Brain microvascular endothelial cell (primary cell): ENCODE data around the gene DYSF.
A peak's percentile ranks its signal among the peaks of the same experiment; 100 is the strongest.

Source experiments
- DNase-seq: peaks from one replicate; pipeline ENCODE4 v3.0.0-alpha.2; 2020
- H3K27ac ChIP-seq: fragments of 250-450 bp; sonication (Bioruptor Pico); 2 replicates; pipeline ENCODE4 v1.5.1; 2020; ENCODE audit warnings: mild to moderate bottlenecking, moderate library complexity
- H3K27me3 ChIP-seq: fragments of 250-450 bp; sonication (Bioruptor Pico); replicated peaks from 2 replicates; pipeline ENCODE4 v1.5.1; 2020; ENCODE audit warnings: mild to moderate bottlenecking
- H3K36me3 ChIP-seq: fragments of 250-450 bp; sonication (Bioruptor Pico); replicated peaks from 2 replicates; pipeline ENCODE4 v1.5.1; 2020; ENCODE audit warnings: mild to moderate bottlenecking
- H3K4me3 ChIP-seq: 2 replicates; pipeline ENCODE4 v1.5.1; 2011; ENCODE audit warnings: low read depth, mild to moderate bottlenecking, control low read depth, low read length, moderate library complexity
- CTCF ChIP-seq: IDR thresholded peaks from 2 replicates; pipeline ENCODE4 v1.5.1; 2011; ENCODE audit warnings: low read depth, mild to moderate bottlenecking, moderate library complexity, low read length, control low read depth, inconsistent platforms; ENCODE audit errors: missing control alignments
- in situ Hi-C: cut with HindIII; loops from 2 replicates; pipeline ENCODE4 v1.10.0; 2017; ENCODE audit warnings: low sequenced_read_pairs, low pct_ligation_motif_present

DYSF gene

GRCh38 chr2:71716697-71717624, 263.6 kb downstream of the DYSF start:
- TF ChIP-seq CTCF, result no peak
- Histone ChIP-seq H3K4me3 (no peak overlapping the region), H3K27ac (no peak overlapping the region), H3K36me3 (no peaks in the 10 kb centered on the region), H3K27me3 (no peaks in the 10 kb centered on the region)
- in situ Hi-C loops, result no loop called here
- DNase-seq, result peak; percentile 78

- DNase-seq, result no peak
- H3K4me3 ChIP-seq, result no peak overlapping the region
- no peak for TF ChIP-seq CTCF
- no peaks in the 10 kb centered on the region for H3K27me3 ChIP-seq
- no peaks in the 10 kb centered on the region for H3K36me3 ChIP-seq
- no peak overlapping the region for H3K27ac ChIP-seq
- in situ Hi-C loops, result no loop called here
These were observed 265.3 kb downstream of the DYSF start for GRCh38 chr2:71718686-71719085.

- H3K36me3 ChIP-seq, result no peaks in the 10 kb centered on the region
- no peaks in the 10 kb centered on the region for H3K27me3 ChIP-seq
- TF ChIP-seq CTCF, result no peak
- H3K27ac ChIP-seq, result no peak overlapping the region
- in situ Hi-C loops, result no loop called here
- DNase-seq, result no peak
- no peak overlapping the region for H3K4me3 ChIP-seq
These were observed 266.3 kb downstream of the DYSF start for GRCh38 chr2:71719520-71720282.

GRCh38 chr2:71720283-71720560, 266.9 kb downstream of the DYSF start:
- no peak for DNase-seq
- in situ Hi-C loops, result no loop called here
- no peak overlapping the region for H3K27ac ChIP-seq

GRCh38 chr2:71720596-71721361, 267.4 kb downstream of the DYSF start:
- TF ChIP-seq CTCF, result no peak
- in situ Hi-C loops, result no loop called here
- Histone ChIP-seq H3K4me3 (no peak overlapping the region), H3K27me3 (no peaks in the 10 kb centered on the region), H3K27ac (no peak overlapping the region), H3K36me3 (no peaks in the 10 kb centered on the region)
- no peak for DNase-seq

More at GRCh38 chr2:71720283-71720560, 266.9 kb downstream of the DYSF start:
- no peak overlapping the region for H3K4me3 ChIP-seq
- no peaks in the 10 kb centered on the region for H3K27me3 ChIP-seq
- no peak for TF ChIP-seq CTCF
- no peaks in the 10 kb centered on the region for H3K36me3 ChIP-seq
